GM13976 (cell line): ENCODE data around the gene RAB15.

Experiments
- DNase-seq: peaks from one replicate; pipeline ENCODE4 v3.0.0; 2012; ENCODE audit warnings: low spot score
- in situ Hi-C: fragments of 300-500 bp; cut with MboI; formaldehyde crosslinking; loops from one replicate; pipeline ENCODE4 v1.12.0; 2022; ENCODE audit warnings: low sequenced_read_pairs, mixed read lengths, inconsistent platforms; ENCODE audit not compliant: unreplicated experiment
- TF ChIP-seq, protein P1 (sequence below): IDR thresholded peaks from 2 replicates; pipeline ENCODE4 v1.5.1; 2012; ENCODE audit warnings: borderline replicate concordance, mild to moderate bottlenecking; ENCODE audit not compliant: insufficient read depth; ENCODE audit errors: extremely low read depth, missing control alignments, control extremely low read depth

The RAB15 gene

DNA sequence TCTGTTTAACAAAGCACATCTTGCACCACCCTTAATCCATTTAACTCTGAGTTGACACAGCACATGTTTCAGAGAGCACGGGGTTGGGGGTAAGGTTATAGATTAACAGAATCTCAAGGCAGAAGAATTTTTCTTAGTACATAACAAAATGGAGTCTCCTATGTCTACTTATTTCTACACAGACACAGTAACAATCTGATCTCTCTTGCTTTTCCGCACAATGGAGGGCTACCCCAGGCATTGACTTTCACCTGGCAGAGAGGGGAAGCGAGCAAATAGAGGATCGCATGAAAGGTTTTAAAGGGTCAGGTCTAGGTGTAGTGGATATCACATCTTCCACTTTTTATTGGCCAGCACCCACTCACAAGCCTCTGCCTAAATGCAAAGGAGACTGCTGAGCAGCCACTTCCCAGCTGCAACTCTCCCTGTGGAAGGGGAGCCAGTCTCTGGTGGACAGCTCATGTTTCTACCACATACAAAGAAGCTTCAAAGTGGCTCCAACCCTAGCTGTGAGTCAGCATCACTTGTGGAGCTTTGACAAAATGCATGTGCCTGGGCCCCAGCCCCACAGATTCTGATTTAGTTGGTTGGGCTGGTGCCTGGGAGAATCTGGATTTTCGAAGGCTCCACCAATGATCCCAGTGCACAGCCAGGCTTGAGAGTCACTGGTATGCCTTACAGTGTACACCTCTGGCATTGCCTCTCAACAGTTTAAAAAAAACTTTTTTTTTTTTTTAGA is 7.4 kb upstream of the RAB15 start:
- in situ Hi-C loops = no loop called here
- TF ChIP-seq, protein P1, sequence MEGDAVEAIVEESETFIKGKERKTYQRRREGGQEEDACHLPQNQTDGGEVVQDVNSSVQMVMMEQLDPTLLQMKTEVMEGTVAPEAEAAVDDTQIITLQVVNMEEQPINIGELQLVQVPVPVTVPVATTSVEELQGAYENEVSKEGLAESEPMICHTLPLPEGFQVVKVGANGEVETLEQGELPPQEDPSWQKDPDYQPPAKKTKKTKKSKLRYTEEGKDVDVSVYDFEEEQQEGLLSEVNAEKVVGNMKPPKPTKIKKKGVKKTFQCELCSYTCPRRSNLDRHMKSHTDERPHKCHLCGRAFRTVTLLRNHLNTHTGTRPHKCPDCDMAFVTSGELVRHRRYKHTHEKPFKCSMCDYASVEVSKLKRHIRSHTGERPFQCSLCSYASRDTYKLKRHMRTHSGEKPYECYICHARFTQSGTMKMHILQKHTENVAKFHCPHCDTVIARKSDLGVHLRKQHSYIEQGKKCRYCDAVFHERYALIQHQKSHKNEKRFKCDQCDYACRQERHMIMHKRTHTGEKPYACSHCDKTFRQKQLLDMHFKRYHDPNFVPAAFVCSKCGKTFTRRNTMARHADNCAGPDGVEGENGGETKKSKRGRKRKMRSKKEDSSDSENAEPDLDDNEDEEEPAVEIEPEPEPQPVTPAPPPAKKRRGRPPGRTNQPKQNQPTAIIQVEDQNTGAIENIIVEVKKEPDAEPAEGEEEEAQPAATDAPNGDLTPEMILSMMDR = no peak
- no peak for DNase-seq

DNA sequence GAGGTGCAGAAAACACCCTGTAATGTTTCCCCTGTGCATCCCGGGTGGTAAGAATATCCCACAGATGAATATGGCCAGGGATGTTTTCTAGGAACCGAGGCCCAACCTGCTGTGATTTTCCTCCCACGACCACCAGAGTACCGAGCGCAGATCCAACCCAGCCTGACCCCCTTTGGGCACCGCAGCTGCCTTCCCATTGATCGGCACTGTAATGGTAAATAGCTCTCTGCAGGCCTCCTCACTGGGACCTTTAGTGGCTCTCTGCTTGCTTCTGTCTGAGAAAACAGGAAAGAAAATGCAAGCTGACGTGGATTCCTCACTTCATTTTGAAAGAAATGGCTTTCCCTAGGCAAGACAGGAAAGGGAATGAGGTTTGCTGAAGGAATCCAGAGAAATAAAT is 2.4 kb upstream of the RAB15 start:
- in situ Hi-C loops = no loop called here
- DNase-seq = no peak
- TF ChIP-seq, protein P1 = no peak

DNA sequence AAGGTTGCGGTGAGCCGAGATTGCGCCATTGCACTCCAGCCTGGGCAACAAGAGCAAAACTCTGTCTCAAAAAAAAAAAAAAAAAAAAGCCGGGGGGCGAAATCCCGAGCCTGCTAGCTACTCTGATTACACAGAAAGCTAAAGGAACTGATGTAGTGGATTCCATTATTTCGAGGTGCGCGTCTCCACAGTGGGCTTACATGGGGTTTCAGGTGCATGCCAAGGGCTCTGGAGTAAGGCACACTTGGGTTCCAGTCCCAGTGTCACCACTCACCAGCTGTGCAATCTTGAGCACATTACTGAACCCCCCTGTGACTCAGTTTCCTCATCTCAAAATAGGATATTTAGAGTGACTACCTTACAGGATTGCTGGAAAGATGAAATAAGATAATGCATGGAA is 1.7 kb upstream of the RAB15 start:
- no peak for DNase-seq
- in situ Hi-C loops = no loop called here
- TF ChIP-seq, protein P1 = no peak

DNA sequence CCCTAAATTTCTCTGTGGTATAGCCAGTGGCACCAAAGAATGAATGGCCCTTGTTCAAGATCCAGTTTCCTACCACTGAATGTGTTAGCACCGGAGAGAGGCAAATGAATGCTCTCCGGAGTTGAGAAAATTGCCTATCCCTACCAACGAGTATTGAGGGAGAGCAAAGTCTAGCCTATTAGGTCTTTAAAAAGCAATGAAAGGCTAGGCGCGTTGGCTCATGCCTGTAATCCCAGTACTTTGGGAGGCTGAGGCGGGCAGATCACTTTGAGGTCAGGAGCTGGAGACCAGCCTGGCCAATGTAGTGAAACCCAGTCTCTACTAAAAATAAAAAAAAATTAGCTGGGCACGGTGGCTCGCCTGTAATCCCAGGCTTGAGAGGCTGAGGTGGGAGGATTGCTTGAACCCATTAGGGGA is 898 bp upstream of the RAB15 start:
- in situ Hi-C loops = no loop called here
- no peak for DNase-seq
- TF ChIP-seq, protein P1 = no peak

DNA sequence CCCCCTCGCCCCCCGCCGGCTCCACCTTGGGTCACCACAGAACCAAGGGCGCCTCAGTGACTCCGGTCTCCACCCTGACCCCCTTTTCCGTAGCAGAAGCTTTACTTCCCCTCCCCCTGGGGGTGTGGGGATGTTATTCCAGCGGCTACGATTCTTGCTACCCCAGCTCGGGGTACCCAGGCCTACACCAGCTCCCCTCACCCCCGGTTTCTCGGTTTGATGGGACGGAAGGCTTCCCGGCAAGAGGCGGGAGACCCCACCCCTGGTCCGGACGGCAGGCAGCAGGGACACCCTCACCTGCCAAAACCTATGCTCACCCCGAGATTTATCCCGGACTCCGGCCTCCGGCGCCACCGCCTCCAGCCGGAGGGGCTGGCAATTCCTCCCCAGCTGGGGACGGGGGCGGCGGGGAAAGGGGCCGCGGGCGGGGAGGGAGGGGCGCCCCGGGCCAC is 619 bp downstream of the RAB15 start:
- in situ Hi-C loops = no loop called here
- peak; percentile 46 for DNase-seq
- TF ChIP-seq, protein P1 = no peak

DNA sequence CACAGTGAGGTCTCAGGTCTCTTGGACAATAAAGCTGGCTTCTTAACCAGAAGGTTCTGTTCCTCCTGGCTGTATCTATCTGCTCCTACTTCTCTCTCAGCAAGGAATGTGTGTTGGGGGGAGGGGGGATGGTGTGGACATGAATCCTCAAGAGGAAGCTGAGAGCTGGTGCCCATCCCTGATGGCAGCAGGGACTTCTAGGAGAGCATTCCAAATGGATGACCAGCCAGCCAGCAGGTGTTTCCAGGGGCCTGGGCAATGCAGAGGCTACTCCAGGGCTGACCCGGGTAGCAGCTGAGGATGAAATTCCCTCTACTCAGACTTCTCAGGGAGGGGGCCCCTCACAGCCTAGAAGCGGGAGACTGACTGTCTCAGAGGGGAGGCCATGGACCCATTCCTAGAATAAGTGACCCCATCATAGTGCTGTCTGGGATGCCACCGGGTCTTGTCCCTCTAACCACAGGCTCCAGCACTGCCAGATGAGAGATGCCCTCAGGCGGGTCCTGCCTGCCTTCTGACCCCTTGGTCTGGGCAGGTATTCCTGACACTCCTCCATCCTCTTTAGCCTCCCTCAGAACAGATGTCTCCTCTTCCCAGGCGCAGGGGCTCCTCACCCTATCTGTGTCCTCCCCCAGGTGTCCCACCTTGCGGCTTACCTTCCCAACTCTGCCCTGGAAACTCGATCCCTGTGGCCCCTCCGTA is 1.2 kb downstream of the RAB15 start:
- in situ Hi-C loops = no loop called here
- TF ChIP-seq, protein P1 = no peak
- DNase-seq = no peak
